Measurements from ENCODE around the gene AIM2.
"Not testable (repeated sequence)": the region's sequence is repeated elsewhere in the genome, so short reads cannot be mapped to it uniquely, and the experiment has no call there.

The AIM2 gene, protein sequence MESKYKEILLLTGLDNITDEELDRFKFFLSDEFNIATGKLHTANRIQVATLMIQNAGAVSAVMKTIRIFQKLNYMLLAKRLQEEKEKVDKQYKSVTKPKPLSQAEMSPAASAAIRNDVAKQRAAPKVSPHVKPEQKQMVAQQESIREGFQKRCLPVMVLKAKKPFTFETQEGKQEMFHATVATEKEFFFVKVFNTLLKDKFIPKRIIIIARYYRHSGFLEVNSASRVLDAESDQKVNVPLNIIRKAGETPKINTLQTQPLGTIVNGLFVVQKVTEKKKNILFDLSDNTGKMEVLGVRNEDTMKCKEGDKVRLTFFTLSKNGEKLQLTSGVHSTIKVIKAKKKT

DNA sequence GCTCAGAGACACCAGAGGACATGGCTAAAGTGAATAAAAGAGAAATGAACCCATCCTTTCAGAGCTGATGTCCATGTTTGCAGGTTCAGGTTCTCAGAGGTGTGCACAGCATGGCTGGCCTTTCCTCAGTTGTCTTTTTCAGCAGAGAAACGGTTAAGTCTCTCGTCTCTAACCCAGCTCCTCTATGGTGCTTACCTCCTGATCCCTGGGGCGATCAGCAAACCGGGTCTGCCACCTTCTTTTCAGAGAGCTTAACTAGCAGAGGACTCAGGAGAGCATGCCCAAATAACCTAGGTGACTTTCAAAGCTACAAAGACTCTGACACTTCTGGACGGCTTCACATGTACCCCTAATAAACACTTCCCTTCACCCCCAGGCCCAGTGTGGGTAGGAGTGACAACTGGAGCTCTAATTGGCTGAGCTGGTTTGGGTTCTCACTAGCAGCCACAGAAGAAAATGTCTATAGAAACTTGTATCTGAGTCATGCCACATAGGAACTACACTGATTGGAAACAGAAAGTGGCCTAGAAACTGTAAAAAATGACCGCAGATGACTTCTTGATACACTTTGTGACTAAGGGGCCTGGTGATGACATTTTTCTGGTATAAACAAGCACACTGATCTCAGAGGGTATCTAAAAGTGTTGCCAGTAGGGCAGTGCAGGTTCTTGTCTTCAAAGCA, at the start of gene AIM2:
Gene AIM2 (minus strand): TSS at position 329 of the 682 bp plus-strand sequence. CDS start 3,267 bp downstream, outside the sequence.
- Histone ChIP-seq H4K20me1 (no peaks in the 10 kb centered on the region), H3K9me3 (replicated peaks in 1 of 11) (no peaks in the 10 kb centered on the region), H3K27ac (peak within 1 kb of the TSS in 2 of 11 experiments; percentile 33 to 46; a peak in 4 of 22 replicates), H3K9ac (no peak within 1 kb of the TSS), H3K4me3 (no peak within 1 kb of the TSS), H3K4me2 (peak within 1 kb of the TSS in 5 of 11 experiments; percentile 20 to 45 (median 36); a peak in 9 of 22 replicates), H3K4me1 (peaks cover 0 to 29% (median 11%) of the 10 kb centered on the region in 10 experiments; a peak in 17 of 20 replicates), H3K27me3 (no peaks in the 10 kb centered on the region), H3K36me3 (no peaks in the 10 kb centered on the region)
- TF ChIP-seq Cebpa-rat (IDR thresholded peaks at IDR 0.05): no peak

DNA sequence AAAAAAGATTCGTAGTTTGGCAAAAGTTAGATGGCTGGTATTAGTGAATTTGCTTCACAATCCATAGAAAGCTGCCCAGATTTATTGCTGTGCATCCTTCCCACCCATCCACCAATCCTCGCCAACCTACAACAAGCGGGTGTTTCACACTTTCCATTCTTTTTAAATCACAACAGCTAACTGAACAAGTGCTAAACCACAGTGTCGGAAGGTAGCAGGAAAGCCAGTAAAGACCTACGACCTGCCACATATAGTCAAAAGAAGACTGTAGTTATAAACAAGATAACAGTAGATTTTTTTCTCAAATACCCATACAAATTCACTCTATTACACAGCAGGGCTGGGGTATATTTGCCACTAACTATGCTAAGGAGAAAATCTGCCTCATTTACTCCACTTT, 47.0 kb upstream of the AIM2 start:
- Histone ChIP-seq H3K4me1 (peaks cover 0 to 5% (median 0%) of the 10 kb centered on the region in 10 experiments; a peak in 1 of 20 replicates), H3K4me2 (no peak overlapping the region), H4K20me1 (no peaks in the 10 kb centered on the region), H3K36me3 (no peaks in the 10 kb centered on the region), H3K9me3 (replicated peaks in 1 of 11) (no peaks in the 10 kb centered on the region), H3K4me3 (no peak overlapping the region), H3K27me3 (no peaks in the 10 kb centered on the region), H3K9ac (no peak overlapping the region), H3K27ac (no peak overlapping the region)
- no peak for TF ChIP-seq Cebpa-rat (IDR thresholded peaks at IDR 0.05)

DNA sequence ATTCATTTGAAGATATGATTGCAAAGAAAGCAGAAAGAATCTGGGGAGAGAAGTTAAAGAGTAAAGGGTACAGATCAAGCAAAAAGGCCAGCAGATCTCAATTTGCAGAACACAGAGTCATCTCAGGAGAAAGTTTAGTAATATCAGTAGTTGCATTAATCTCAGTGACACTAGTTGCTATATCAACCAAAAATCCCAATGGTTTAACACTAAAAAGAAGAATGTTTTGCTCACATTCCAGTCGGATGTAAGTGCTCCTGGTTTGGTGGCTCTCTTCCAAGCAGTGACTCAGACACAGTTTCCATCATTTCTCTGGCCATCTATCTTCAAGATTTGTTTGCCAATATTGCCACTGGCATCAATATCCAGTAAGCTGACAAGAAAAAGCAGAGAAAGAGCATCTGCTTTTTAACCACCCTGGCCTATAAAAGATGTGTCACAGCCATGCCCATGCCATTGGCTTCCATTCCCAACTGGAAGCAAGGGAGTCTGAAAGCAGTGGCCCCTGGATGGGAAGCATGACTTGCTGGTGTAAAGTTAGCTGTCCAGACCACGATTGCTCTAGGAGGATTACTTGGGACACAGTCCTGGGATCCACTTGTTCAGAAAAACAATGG, 45.5 kb upstream of the AIM2 start:
- TF ChIP-seq Cebpa-rat (IDR thresholded peaks at IDR 0.05): no peak
- Histone ChIP-seq H3K36me3 (no peaks in the 10 kb centered on the region), H4K20me1 (no peaks in the 10 kb centered on the region), H3K4me1 (peaks cover 0 to 5% (median 0%) of the 10 kb centered on the region in 10 experiments; a peak in 1 of 20 replicates), H3K4me2 (no peak overlapping the region), H3K4me3 (no peak overlapping the region), H3K27ac (no peak overlapping the region), H3K9me3 (replicated peaks in 1 of 11) (no peaks in the 10 kb centered on the region), H3K27me3 (no peaks in the 10 kb centered on the region), H3K9ac (no peak overlapping the region)

DNA sequence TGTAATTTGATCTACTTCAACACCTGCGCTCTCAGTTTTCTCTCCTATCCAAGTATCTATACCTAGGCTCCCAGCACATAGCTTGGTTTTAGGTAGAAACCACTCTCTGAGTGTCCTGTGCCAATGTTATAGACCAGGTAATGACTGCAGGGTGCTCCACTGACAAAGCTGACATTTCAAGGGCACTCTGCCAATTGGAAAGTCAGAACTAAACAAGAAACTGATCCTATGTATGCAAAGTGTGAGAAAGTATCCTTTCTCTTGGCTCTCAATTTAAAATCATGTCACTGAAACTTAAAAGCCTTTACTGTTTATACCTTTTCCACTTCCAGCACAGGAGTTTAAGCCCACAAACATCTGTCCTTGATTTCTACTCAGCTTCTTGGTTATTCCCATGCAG, 45.0 kb upstream of the AIM2 start:
- no peaks in the 10 kb centered on the region for H3K36me3 ChIP-seq
- no peak overlapping the region for H3K9ac ChIP-seq
- no peak for TF ChIP-seq Cebpa-rat (IDR thresholded peaks at IDR 0.05)
- no peak overlapping the region for H3K27ac ChIP-seq
- no peaks in the 10 kb centered on the region for H3K27me3 ChIP-seq
- peaks cover 0 to 5% (median 0%) of the 10 kb centered on the region in 10 experiments; a peak in 1 of 20 replicates for H3K4me1 ChIP-seq
- H4K20me1 ChIP-seq: no peaks in the 10 kb centered on the region
- H3K9me3 ChIP-seq (replicated peaks in 1 of 11): no peaks in the 10 kb centered on the region
- no peak overlapping the region for H3K4me2 ChIP-seq
- H3K4me3 ChIP-seq: no peak overlapping the region

DNA sequence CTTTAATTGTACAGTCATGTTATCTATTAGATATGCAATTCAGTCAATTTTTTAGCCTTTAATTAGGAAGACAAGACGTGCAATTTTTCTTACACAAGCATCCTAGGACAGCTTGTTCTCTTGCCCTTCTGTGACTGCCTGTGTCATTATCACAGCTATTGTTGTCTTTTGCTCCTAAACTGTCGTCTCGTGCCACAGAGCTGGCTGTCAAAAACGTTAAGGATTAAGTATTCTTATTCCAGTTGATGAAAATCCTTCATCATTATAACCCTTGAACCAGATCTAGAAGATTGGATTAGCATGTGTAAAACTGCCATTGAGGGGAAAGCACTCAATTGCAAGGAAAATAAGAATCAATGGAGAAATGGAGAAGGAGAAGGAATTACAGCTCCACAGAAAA, 43.8 kb upstream of the AIM2 start:
- Histone ChIP-seq H3K4me3 (no peak overlapping the region), H3K27me3 (no peaks in the 10 kb centered on the region), H3K9ac (no peak overlapping the region), H3K36me3 (no peaks in the 10 kb centered on the region), H3K4me1 (no peaks in the 10 kb centered on the region), H3K27ac (no peak overlapping the region), H4K20me1 (no peaks in the 10 kb centered on the region), H3K4me2 (no peak overlapping the region), H3K9me3 (replicated peaks in 1 of 11) (no peaks in the 10 kb centered on the region)
- TF ChIP-seq Cebpa-rat (IDR thresholded peaks at IDR 0.05): no peak

DNA sequence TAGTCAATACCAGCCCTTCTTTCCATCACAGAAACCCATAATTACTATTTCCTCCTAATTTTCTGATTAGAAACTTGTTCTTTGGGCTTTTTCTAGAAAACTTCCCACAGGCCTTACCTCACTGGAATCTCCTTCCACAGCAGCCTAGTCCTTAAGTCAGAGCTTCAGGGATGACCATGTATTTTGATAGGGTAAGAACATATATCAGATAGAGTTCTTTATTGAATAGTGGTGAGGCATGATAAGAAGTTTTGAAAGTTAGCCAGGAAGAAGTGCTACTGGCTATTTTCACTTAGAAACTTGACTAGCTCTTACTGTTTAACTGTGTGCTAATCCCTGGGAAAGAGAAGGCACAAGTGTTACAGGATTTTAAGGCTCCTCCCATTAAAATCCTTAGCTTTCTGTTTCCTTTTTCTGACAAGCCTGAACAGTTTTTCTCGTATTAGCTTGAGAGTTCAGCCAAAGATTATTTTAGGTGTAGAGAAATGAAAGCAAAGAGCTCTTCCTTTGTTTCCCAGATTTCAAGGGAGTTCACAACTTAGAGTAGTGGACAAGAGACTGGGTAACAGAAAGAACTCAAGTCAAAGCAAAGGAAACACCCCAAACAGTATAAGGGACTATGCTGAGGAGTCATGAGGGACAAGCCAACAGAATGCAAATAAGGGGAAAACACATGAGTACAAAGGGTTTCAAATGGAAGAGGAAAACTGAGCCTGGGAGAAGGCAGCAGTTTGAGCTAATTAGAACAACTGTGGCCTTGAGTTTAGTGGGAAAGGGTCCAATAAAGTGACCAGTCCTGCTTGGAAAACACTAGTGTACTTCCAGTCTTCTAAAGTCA, 37.2 kb upstream of the AIM2 start:
- no peak for TF ChIP-seq Cebpa-rat (IDR thresholded peaks at IDR 0.05)
- peaks cover 0 to 13% (median 0%) of the 10 kb centered on the region in 10 experiments; a peak in 2 of 20 replicates for H3K4me1 ChIP-seq
- H3K4me2 ChIP-seq: peak overlapping the region in 3 of 11 experiments; percentile 16 to 69 (median 60); a peak in 4 of 22 replicates
- H4K20me1 ChIP-seq: no peaks in the 10 kb centered on the region
- no peaks in the 10 kb centered on the region for H3K36me3 ChIP-seq
- H3K27ac ChIP-seq: peak overlapping the region in 3 of 11 experiments; percentile 11 to 56 (median 16); a peak in 3 of 22 replicates
- H3K27me3 ChIP-seq: no peaks in the 10 kb centered on the region
- no peaks in the 10 kb centered on the region for H3K9me3 ChIP-seq (replicated peaks in 1 of 11)
- peak overlapping the region in 2 of 11 experiments; percentile 18 to 54; a peak in 2 of 22 replicates for H3K9ac ChIP-seq
- H3K4me3 ChIP-seq: no peak overlapping the region

DNA sequence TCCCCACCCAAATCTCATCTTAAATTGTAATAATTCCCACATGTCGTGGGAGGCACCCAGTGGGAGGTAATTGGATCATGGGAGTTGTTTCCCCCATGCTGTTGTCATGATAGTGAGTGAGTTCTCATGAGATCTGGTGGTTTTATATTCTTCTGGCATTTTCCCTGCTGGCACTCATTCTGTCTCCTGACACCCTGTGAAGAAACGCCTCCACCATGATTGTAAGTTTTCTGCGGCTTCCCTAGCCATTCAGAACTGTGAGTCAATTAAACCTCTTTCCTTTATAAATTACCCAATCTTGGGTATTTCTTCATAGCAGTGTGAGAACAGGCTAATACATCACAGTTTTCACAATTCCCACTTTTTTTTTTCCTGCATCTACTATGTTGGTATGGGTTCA, 26.5 kb upstream of the AIM2 start:
- H3K9me3 ChIP-seq (replicated peaks in 1 of 11): peaks cover 0 to 15% (median 0%) of the 10 kb centered on the region in 11 experiments; a peak in 5 of 22 replicates
- not testable (repeated sequence) for H3K4me3 ChIP-seq, H3K9ac ChIP-seq, H3K27me3 ChIP-seq, H4K20me1 ChIP-seq, H3K4me1 ChIP-seq, H3K36me3 ChIP-seq, H3K4me2 ChIP-seq, H3K27ac ChIP-seq

DNA sequence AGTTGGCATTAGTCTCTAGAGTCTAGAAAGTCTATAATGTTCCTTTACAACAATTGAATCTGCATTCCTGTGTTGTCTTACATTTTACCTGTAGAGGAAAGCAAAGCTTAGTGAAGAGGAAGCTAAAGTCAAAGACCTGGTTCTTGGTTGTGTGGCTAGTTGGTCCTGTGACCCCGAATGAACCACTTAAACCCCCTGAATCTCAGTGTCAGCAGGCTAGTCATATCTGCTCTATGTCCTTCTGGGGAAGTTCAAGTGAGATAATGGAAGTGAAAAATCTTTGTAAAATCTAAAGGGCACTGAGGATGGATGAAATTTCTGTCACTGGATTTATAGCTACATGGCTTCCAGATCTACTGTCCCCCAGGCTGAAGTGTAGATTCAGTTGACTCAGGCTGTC, 24.0 kb upstream of the AIM2 start:
- no peak overlapping the region for H3K27ac ChIP-seq
- H3K4me1 ChIP-seq: peaks cover 0 to 8% (median 0%) of the 10 kb centered on the region in 10 experiments; a peak in 2 of 20 replicates
- H4K20me1 ChIP-seq: no peaks in the 10 kb centered on the region
- no peak for TF ChIP-seq Cebpa-rat (IDR thresholded peaks at IDR 0.05)
- no peak overlapping the region for H3K4me3 ChIP-seq
- H3K4me2 ChIP-seq: no peak overlapping the region
- H3K27me3 ChIP-seq: no peaks in the 10 kb centered on the region
- H3K9me3 ChIP-seq (replicated peaks in 1 of 11): peaks cover 0 to 8% (median 0%) of the 10 kb centered on the region in 11 experiments; a peak in 5 of 22 replicates
- H3K36me3 ChIP-seq: no peaks in the 10 kb centered on the region
- no peak overlapping the region for H3K9ac ChIP-seq
